SK-N-SH (cell line): ENCODE data around the gene TGM2. TPM values are rescaled to one million over a fixed set of nuclear protein-coding genes. Genes with fewer than 3 reads are reported as not detected.

Experiments used
- CTCF ChIA-PET: fragments of 300-600, 350-600 bp; formaldehyde crosslinking; extraction: SDS; loops from one replicate; lab custom pipeline; 2021; lab: Yijun Ruan, JAX
- POLR2A ChIA-PET: fragments of 350-600 bp; sonication (Branson Sonifier 250); formaldehyde crosslinking; extraction: SDS; loops from one replicate; lab custom pipeline; 2020; ENCODE audit warnings: antibody characterized with exemption, inconsistent platforms; lab: Yijun Ruan, JAX
- DNase-seq: peaks from one replicate; pipeline ENCODE4 v3.0.0; 2012
- H2AFZ ChIP-seq: fragments of 200-600 bp; sonication (generic); 2 replicates; pipeline ENCODE4 v1.8.1; 2016; ENCODE audit warnings: antibody characterized with exemption, mild to moderate bottlenecking, low read depth
- H3F3A ChIP-seq: fragments of 200-600 bp; sonication (generic); replicated peaks from 2 replicates; pipeline ENCODE3; 2016; ENCODE audit warnings: antibody characterized with exemption, mild to moderate bottlenecking; ENCODE audit not compliant: insufficient read depth
- H3K27ac ChIP-seq, 2 experiments: fragments of 200-500 bp in 1 of 2; fragments of 200-600 bp in 1 of 2; sonication (Bioruptor generic) in 1 of 2; sonication (generic), shearing (Covaris generic) in 1 of 2; 2 replicates each; pipeline versions ENCODE4 v1.5.1 to v1.6.1; 2014 to 2016; ENCODE audit warnings: low read depth in 2 of 2, inconsistent platforms in 1 of 2, low read length in 1 of 2, mild to moderate bottlenecking in 1 of 2, mixed read lengths in 1 of 2
- H3K27me3 ChIP-seq: fragments of 200-600 bp; sonication (generic), shearing (Covaris generic); 2 replicates; pipeline ENCODE4 v1.6.1; 2016; ENCODE audit warnings: mixed run types; ENCODE audit not compliant: insufficient read depth
- H3K36me3 ChIP-seq, 2 experiments: fragments of 200-500 bp in 1 of 2; fragments of 200-600 bp in 1 of 2; sonication (Bioruptor generic) in 1 of 2; sonication (generic) in 1 of 2; replicated peaks in 1 of 2; 2 replicates each; pipeline versions ENCODE3 to v1.5.1; 2014 to 2016; ENCODE audit warnings: low read length in 1 of 2, mild to moderate bottlenecking in 1 of 2; ENCODE audit not compliant: insufficient read depth in 2 of 2, control insufficient read depth in 1 of 2
- H3K4me1 ChIP-seq, 2 experiments: fragments of 200-500 bp in 1 of 2; fragments of 200-600 bp in 1 of 2; sonication (Bioruptor generic) in 1 of 2; sonication (generic), shearing (Covaris generic) in 1 of 2; 2 replicates each; pipeline versions ENCODE4 v1.5.1 to v1.6.1; 2014 to 2016; ENCODE audit warnings: low read depth in 1 of 2, low read length in 1 of 2, mixed run types in 1 of 2; ENCODE audit not compliant: insufficient read depth in 2 of 2, control insufficient read depth in 1 of 2
- H3K4me2 ChIP-seq: fragments of 200-600 bp; sonication (generic), shearing (Covaris generic); 2 replicates; pipeline ENCODE4 v1.6.1; 2017; ENCODE audit warnings: mixed run types
- H3K4me3 ChIP-seq, 2 experiments: fragments of 200-500 bp in 1 of 2; fragments of 200-600 bp in 1 of 2; sonication (Bioruptor generic) in 1 of 2; sonication (generic), shearing (Covaris generic) in 1 of 2; 2 replicates each; pipeline versions ENCODE4 v1.5.1 to v1.8.1; 2014 to 2016; ENCODE audit warnings: low read depth in 2 of 2, inconsistent platforms in 1 of 2, low read length in 1 of 2, mild to moderate bottlenecking in 1 of 2, mixed read lengths in 1 of 2, moderate library complexity in 1 of 2
- H3K79me2 ChIP-seq: fragments of 200-600 bp; sonication (generic); 2 replicates; pipeline ENCODE4 v1.8.1; 2017; ENCODE audit warnings: mild to moderate bottlenecking; ENCODE audit not compliant: insufficient read depth
- H3K9ac ChIP-seq: fragments of 200-600 bp; sonication (generic); 2 replicates; pipeline ENCODE4 v1.6.1; 2017; ENCODE audit warnings: mixed run types
- H3K9me2 ChIP-seq: fragments of 200-600 bp; sonication (generic); 2 replicates; pipeline ENCODE4 v1.6.1; 2017; ENCODE audit warnings: mixed run types
- H3K9me3 ChIP-seq: fragments of 200-600 bp; sonication (generic); 2 replicates; pipeline ENCODE4 v1.6.1; 2017; ENCODE audit warnings: mixed run types, mild to moderate bottlenecking, moderate library complexity
- H4K20me1 ChIP-seq: fragments of 200-600 bp; sonication (generic); 2 replicates; pipeline ENCODE4 v1.6.1; 2017; ENCODE audit warnings: mild to moderate bottlenecking, mixed run types; ENCODE audit not compliant: insufficient read depth
- CHD2 ChIP-seq: fragments of 150-350 bp; IDR thresholded peaks from 2 replicates; pipeline ENCODE4 v1.6.1; 2018; ENCODE audit warnings: low read length; ENCODE audit not compliant: partially characterized antibody
- FOXM1 ChIP-seq: IDR thresholded peaks from 2 replicates; pipeline ENCODE4 v1.4.0; 2012; ENCODE audit warnings: low read depth, mild to moderate bottlenecking
- IRF3 ChIP-seq: fragments of 150-350 bp; IDR thresholded peaks from 2 replicates; pipeline ENCODE4 v1.6.1; 2016; ENCODE audit warnings: mild to moderate bottlenecking, low read depth, low read length
- REST ChIP-seq: IDR thresholded peaks from 2 replicates; pipeline ENCODE4 v1.6.1; 2012; ENCODE audit warnings: mild to moderate bottlenecking, low read depth, low read length, moderate library complexity
- TCF12 ChIP-seq: IDR thresholded peaks from 2 replicates; pipeline ENCODE4 v1.4.0; 2012
- TEAD4 ChIP-seq: IDR thresholded peaks from 2 replicates; pipeline ENCODE4 v1.4.0; 2012; ENCODE audit warnings: mild to moderate bottlenecking, borderline replicate concordance; ENCODE audit not compliant: insufficient read depth
- YY1 ChIP-seq: IDR thresholded peaks from 2 replicates; pipeline ENCODE4 v1.4.0; 2012; ENCODE audit warnings: low read depth, mild to moderate bottlenecking
- whole genome bisulfite sequencing: methylation state at CpG from one replicate; pipeline ENCODE4 v1.1.6; 2017; ENCODE audit warnings: low lambda C conversion rate; 5-methylcytosine and 5-hydroxymethylcytosine counted together
- polyA plus RNA-seq, 3 experiments: library from polyadenylated mRNA; depleted of rRNA; stranded (reverse); fragments of >200 nt; gene quantifications; 2 replicates each; pipeline ENCODE4 v1.2.3, GENCODE V29; 2012

The TGM2 gene
- polyA plus RNA-seq, 1 of the 3 experiments (the other 2 are of a cell fraction) = 676 TPM

- Histone ChIP-seq H3F3A (peaks cover 13% of the 10 kb centered on the region), H3K79me2 (no peaks in the 10 kb centered on the region), H3K36me3 (peaks cover 33 to 48% of the 10 kb centered on the region in 2 experiments), H3K9me2 (no peaks in the 10 kb centered on the region), H3K9ac (no peak overlapping the region), H3K9me3 (no peaks in the 10 kb centered on the region), H3K4me1 (peaks cover 16 to 38% of the 10 kb centered on the region in 2 experiments), H3K4me2 (no peak overlapping the region), H3K27ac (no peak overlapping the region), H4K20me1 (no peaks in the 10 kb centered on the region), H2AFZ (no peak overlapping the region), H3K27me3 (no peaks in the 10 kb centered on the region), H3K4me3 (no peak overlapping the region)
- ChIA-PET CTCF (interaction anchor here (1.0 to 12.9 kb wide), 3 partner anchors 16 to 129 kb away, joined by 3 to 118 read pairs (median 20); no protein-coding TSS in a partner anchor), POLR2A (no interaction called here)
- WGBS = 97% methylated on average over 12 of the region's 12 CpGs
- no peak for TF ChIP-seq FOXM1
- TF ChIP-seq REST = no peak
- TF ChIP-seq TCF12 = no peak
- no peak for TF ChIP-seq CHD2
- no peak for TF ChIP-seq IRF3
- no peak for DNase-seq
Observed at GRCh38 chr20:38092260-38092857, 72.7 kb downstream of the TGM2 start.

- H3K4me2 ChIP-seq = no peak overlapping the region
Observed at GRCh38 chr20:38091441-38092216, 73.4 kb downstream of the TGM2 start.

More at GRCh38 chr20:38091441-38092216, 73.4 kb downstream of the TGM2 start:
- H3K27ac ChIP-seq = no peak overlapping the region; a peak in 1 of 4 replicates
- H3K27me3 ChIP-seq = no peaks in the 10 kb centered on the region
- H3K4me1 ChIP-seq = peaks cover 16 to 38% of the 10 kb centered on the region in 2 experiments
- peaks cover 33 to 50% of the 10 kb centered on the region in 2 experiments for H3K36me3 ChIP-seq
- TF ChIP-seq TEAD4 (no peak), YY1 (no peak), IRF3 (no peak), FOXM1 (no peak)
- TF ChIP-seq, all 33 proteins: peak for 0
- 83% methylated on average over 6 of the region's 6 CpGs for WGBS
- Histone ChIP-seq H3K9me3 (no peaks in the 10 kb centered on the region), H3K4me3 (no peak overlapping the region), H3K9ac (no peak overlapping the region), H2AFZ (no peak overlapping the region), H3K79me2 (no peaks in the 10 kb centered on the region), H3F3A (peaks cover 13% of the 10 kb centered on the region), H3K9me2 (no peaks in the 10 kb centered on the region), H4K20me1 (no peaks in the 10 kb centered on the region)
- DNase-seq = no peak
- ChIA-PET CTCF (interaction anchor here (4.9 to 12.9 kb wide), 2 partner anchors 15 to 130 kb away, joined by 20 to 118 read pairs; no protein-coding TSS in a partner anchor), POLR2A (no interaction called here)
